Upper lobe of left lung (tissue), 4 donors: ENCODE measurements around the gene ACAP2.

Experiments used
- POLR2A ChIP-seq, 4 donors: fragments of 450-650 bp; IDR thresholded peaks; one replicate each; pipeline ENCODE4 v1.5.1; 2016 to 2017; ENCODE audit warnings: antibody characterized with exemption in 4 of 4, mild to moderate bottlenecking in 2 of 4
- TF ChIP-seq, protein P1 (sequence below), 6 experiments: fragments of 450-650 bp in 4 of 6; fragments of 200-600 bp in 2 of 6; sonication (generic) in 2 of 6; IDR thresholded peaks; one replicate each; pipeline ENCODE4 v1.5.1; 2016 to 2019; ENCODE audit warnings: antibody characterized with exemption in 6 of 6

DNA sequence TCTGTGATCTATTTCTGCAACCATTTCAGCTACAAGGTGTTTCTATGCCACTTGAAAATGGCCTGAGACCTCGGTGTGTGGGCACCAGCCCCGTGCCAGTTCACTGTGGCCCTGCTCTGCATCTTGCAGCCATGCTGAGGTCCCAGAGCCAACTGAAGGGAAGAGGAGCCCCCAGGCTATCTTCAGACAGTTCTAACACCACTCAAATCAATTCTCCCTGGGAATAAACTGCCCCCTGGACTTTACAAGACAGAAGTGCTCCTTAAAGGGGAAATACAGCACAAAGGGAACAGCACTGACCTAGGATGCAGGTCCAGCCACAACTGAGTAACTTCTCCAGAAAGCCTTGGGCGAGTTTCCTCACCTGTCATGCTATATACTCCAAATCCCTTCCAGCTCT lies 175.7 kb downstream of the ACAP2 start:
- TF ChIP-seq, protein P1, sequence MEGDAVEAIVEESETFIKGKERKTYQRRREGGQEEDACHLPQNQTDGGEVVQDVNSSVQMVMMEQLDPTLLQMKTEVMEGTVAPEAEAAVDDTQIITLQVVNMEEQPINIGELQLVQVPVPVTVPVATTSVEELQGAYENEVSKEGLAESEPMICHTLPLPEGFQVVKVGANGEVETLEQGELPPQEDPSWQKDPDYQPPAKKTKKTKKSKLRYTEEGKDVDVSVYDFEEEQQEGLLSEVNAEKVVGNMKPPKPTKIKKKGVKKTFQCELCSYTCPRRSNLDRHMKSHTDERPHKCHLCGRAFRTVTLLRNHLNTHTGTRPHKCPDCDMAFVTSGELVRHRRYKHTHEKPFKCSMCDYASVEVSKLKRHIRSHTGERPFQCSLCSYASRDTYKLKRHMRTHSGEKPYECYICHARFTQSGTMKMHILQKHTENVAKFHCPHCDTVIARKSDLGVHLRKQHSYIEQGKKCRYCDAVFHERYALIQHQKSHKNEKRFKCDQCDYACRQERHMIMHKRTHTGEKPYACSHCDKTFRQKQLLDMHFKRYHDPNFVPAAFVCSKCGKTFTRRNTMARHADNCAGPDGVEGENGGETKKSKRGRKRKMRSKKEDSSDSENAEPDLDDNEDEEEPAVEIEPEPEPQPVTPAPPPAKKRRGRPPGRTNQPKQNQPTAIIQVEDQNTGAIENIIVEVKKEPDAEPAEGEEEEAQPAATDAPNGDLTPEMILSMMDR (IDR thresholded peaks at IDR 0.05), result no peak
- no peak for TF ChIP-seq POLR2A (IDR thresholded peaks at IDR 0.05)
